ENCODE data around the gene SCNN1B.

SCNN1B gene

DNA sequence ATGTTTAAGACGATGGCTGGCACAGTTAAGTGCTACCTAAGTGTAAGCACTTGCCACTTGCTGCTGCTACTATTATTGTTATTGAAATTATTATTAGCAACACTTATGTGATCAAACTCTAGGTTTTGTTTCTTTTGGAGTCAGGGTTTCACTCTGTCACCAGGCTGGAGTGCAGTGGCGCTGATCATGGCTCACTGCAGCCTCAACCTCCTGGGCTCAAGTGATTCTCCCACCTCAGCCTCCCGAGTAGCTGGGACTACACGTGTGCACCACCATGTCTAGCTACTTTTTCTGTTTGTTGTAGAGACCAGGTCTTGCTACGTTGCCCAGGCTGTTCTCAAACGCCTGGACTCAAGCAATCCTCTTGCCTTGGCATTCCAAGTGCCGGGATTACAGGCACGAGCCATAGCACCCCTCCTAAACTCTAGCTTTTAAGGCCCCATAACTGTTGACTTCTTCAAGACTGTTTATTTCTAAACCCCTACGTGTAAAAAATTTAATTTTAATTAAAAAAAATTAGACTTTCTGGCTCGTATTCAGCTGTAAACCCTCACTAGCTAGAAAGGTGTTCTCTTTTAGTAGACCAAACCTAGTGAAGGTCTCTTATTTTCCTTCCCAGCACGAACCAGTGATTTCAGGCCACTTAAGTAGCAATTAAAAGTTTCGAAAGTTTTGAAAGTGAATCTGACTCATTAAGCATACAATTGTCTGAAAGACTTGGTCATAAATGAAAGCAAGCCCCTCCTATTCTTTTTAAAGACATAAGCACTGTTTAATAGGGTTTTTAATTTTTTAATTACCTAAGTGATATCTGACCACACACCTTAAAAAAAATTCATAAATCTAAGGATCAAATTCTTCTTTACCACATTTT, 11.7 kb upstream of the SCNN1B start:
- H3K4me1 ChIP-seq = no peaks in the 10 kb centered on the region
- H3K4me3 ChIP-seq (ENCODE audit: low read depth, low read length) = no peak overlapping the region
- H3K9me3 ChIP-seq (ENCODE audit: control insufficient read depth, low read length) = no peaks in the 10 kb centered on the region
- H3K79me2 ChIP-seq = no peaks in the 10 kb centered on the region
- no peak overlapping the region for H3K27ac ChIP-seq
- TF ChIP-seq, protein P1, sequence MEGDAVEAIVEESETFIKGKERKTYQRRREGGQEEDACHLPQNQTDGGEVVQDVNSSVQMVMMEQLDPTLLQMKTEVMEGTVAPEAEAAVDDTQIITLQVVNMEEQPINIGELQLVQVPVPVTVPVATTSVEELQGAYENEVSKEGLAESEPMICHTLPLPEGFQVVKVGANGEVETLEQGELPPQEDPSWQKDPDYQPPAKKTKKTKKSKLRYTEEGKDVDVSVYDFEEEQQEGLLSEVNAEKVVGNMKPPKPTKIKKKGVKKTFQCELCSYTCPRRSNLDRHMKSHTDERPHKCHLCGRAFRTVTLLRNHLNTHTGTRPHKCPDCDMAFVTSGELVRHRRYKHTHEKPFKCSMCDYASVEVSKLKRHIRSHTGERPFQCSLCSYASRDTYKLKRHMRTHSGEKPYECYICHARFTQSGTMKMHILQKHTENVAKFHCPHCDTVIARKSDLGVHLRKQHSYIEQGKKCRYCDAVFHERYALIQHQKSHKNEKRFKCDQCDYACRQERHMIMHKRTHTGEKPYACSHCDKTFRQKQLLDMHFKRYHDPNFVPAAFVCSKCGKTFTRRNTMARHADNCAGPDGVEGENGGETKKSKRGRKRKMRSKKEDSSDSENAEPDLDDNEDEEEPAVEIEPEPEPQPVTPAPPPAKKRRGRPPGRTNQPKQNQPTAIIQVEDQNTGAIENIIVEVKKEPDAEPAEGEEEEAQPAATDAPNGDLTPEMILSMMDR (IDR thresholded peaks at IDR 0.05) = no peak
- no peak overlapping the region for H2AFZ ChIP-seq
- H3K9ac ChIP-seq = no peak overlapping the region
- H3K27me3 ChIP-seq (ENCODE audit: control insufficient read depth, insufficient read depth, low read length) = no peaks in the 10 kb centered on the region
- H3K4me2 ChIP-seq (ENCODE audit: low read length) = no peak overlapping the region
- no peaks in the 10 kb centered on the region for H3K36me3 ChIP-seq (ENCODE audit: control insufficient read depth, insufficient read depth, low read length)

- H2AFZ ChIP-seq = no peak overlapping the region
- H3K4me2 ChIP-seq (ENCODE audit: low read length) = no peak overlapping the region
- H3K4me1 ChIP-seq = no peaks in the 10 kb centered on the region
- H3K36me3 ChIP-seq (ENCODE audit: control insufficient read depth, insufficient read depth, low read length) = no peaks in the 10 kb centered on the region
- H3K9me3 ChIP-seq (ENCODE audit: control insufficient read depth, low read length) = no peaks in the 10 kb centered on the region
- TF ChIP-seq, protein P1 (IDR thresholded peaks at IDR 0.05) = no peak
- no peaks in the 10 kb centered on the region for H3K79me2 ChIP-seq
- H3K9ac ChIP-seq = no peak overlapping the region
- no peak overlapping the region for H3K4me3 ChIP-seq (ENCODE audit: low read depth, low read length)
- H3K27me3 ChIP-seq (ENCODE audit: control insufficient read depth, insufficient read depth, low read length) = no peaks in the 10 kb centered on the region
- no peak overlapping the region for H3K27ac ChIP-seq
Observed at GRCh38 chr16:23293016-23293415, 9.1 kb upstream of the SCNN1B start.

DNA sequence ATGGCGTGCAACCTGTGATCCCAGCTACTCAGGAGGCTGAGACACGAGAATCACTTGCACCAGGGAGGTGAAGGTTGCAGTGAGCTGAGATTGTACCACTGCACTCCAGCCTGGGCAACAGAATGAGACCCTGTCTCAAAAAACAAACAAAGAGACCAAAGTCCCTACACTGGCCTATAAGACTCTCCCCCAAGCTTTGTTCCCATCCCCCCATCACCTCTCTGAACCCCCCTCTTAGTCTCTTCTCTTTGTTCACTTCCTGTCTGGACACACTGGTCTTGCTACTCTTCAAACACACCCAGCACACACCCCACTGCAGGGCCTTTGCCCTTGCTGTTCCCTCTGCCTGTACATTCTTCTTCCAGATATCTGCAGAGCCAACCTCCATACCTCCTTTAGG, 7.8 kb upstream of the SCNN1B start:
- no peaks in the 10 kb centered on the region for H3K9me3 ChIP-seq (ENCODE audit: control insufficient read depth, low read length)
- H2AFZ ChIP-seq = no peak overlapping the region
- no peaks in the 10 kb centered on the region for H3K4me1 ChIP-seq
- no peak overlapping the region for H3K4me2 ChIP-seq (ENCODE audit: low read length)
- H3K36me3 ChIP-seq (ENCODE audit: control insufficient read depth, insufficient read depth, low read length) = no peaks in the 10 kb centered on the region
- H3K4me3 ChIP-seq (ENCODE audit: low read depth, low read length) = no peak overlapping the region
- no peaks in the 10 kb centered on the region for H3K27me3 ChIP-seq (ENCODE audit: control insufficient read depth, insufficient read depth, low read length)
- TF ChIP-seq, protein P1 (IDR thresholded peaks at IDR 0.05) = no peak
- no peak overlapping the region for H3K9ac ChIP-seq
- H3K79me2 ChIP-seq = no peaks in the 10 kb centered on the region
- no peak overlapping the region for H3K27ac ChIP-seq

- Histone ChIP-seq H3K27ac (no peak overlapping the region), H3K36me3 (ENCODE audit: control insufficient read depth, insufficient read depth, low read length) (no peaks in the 10 kb centered on the region), H3K4me1 (no peaks in the 10 kb centered on the region), H3K9me3 (ENCODE audit: control insufficient read depth, low read length) (no peaks in the 10 kb centered on the region), H3K79me2 (no peaks in the 10 kb centered on the region), H3K9ac (no peak overlapping the region), H2AFZ (no peak overlapping the region), H3K4me3 (ENCODE audit: low read depth, low read length) (no peak overlapping the region), H3K4me2 (ENCODE audit: low read length) (no peak overlapping the region), H3K27me3 (ENCODE audit: control insufficient read depth, insufficient read depth, low read length) (peaks cover 4% of the 10 kb centered on the region)
- TF ChIP-seq, protein P1 (IDR thresholded peaks at IDR 0.05) = no peak
Observed at GRCh38 chr16:23296994-23297393, 5.1 kb upstream of the SCNN1B start.
